SK-N-MC (cell line): ENCODE data around the gene SUMO4.

ENCODE experiments used
- DNase-seq: peaks from one replicate; pipeline ENCODE4 v3.0.0-alpha.2; 2011; ENCODE audit warnings: low read depth, low spot score
- H3K27ac ChIP-seq: fragments of 200-600 bp; sonication (generic); 2 replicates; pipeline ENCODE4 v1.5.1; 2016; ENCODE audit warnings: mixed run types
- H3K36me3 ChIP-seq: fragments of 200-600 bp; sonication (generic); 2 replicates; pipeline ENCODE4 v1.6.1; 2017; ENCODE audit warnings: antibody characterized with exemption, low read length, mixed read lengths; ENCODE audit not compliant: insufficient read depth
- H3K4me3 ChIP-seq: fragments of 200-600 bp; sonication (generic); 2 replicates; pipeline ENCODE4 v1.5.1; 2016
- H3K9ac ChIP-seq: fragments of 200-600 bp; sonication (generic); 2 replicates; pipeline ENCODE4 v1.8.0; 2017; ENCODE audit warnings: mixed run types, mixed read lengths; ENCODE audit not compliant: insufficient read length
- H3K9me3 ChIP-seq: fragments of 200-600 bp; sonication (generic); 2 replicates; pipeline ENCODE4 v1.6.1; 2017; ENCODE audit warnings: low read depth, mild to moderate bottlenecking, antibody characterized with exemption, low read length, moderate library complexity, mixed read lengths
- EZH2 ChIP-seq: fragments of 200-600 bp; sonication (generic); IDR thresholded peaks from one replicate; pipeline ENCODE4 v1.6.1; 2017; ENCODE audit warnings: antibody characterized with exemption
- FOXP2 ChIP-seq: optimal IDR thresholded peaks from 2 replicates; pipeline ENCODE3; 2011; ENCODE audit warnings: mild to moderate bottlenecking, moderate library complexity; ENCODE audit not compliant: insufficient read depth; ENCODE audit errors: extremely low read length, control extremely low read depth
- POLR2AphosphoS5 ChIP-seq: IDR thresholded peaks from 2 replicates; pipeline ENCODE4 v1.6.1; 2012; ENCODE audit warnings: mild to moderate bottlenecking, low read depth, low read length, borderline replicate concordance

SUMO4 gene

DNA sequence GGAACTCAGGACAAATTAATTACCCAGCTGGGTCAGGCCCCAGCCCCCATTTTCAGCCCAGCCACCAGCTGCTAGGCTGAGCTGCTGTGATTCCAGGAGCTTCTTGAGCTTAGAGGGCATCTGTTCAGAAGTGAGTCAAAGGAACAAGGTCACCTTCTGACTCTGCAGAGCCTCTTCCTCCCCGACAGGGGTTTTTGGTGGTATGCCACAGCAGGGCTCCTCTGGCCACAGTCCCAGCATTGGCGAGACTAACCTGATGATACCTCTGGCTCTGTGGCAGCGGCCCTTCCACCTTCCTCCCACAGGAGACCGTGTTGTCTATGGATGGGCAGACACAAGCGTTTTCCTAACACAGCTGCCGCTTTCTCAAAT, 45.0 kb downstream of the SUMO4 start:
- DNase-seq = no peak
- no peak overlapping the region for H3K27ac ChIP-seq

DNA sequence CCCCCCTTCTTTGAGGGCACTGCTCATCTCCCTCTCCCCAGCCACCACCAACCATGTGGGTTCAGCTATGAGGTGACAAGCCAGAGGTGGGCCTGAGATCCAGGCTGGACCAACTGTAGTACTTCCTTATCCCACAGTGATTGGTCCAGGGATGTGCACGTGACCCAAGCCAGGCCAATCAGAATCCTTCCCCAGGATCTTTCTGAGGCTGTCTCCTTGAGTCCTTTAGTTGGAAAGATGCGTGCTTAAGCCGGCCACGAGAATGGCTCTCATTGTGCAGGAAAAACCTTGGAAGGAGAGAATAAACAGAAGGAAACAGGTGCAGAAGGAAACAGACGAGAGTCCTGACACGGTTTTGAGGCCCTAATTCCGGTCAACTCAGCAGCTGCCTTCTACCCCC, 45.5 kb downstream of the SUMO4 start:
- TF ChIP-seq POLR2AphosphoS5 (no peak), EZH2 (no peak), FOXP2 (no peak)
- no peak overlapping the region for H3K27ac ChIP-seq

More for the DNA sequence above, 45.0 kb downstream of the SUMO4 start:
- H3K9ac ChIP-seq = no peak overlapping the region
- H3K4me3 ChIP-seq = no peak overlapping the region
- no peaks in the 10 kb centered on the region for H3K9me3 ChIP-seq
- no peaks in the 10 kb centered on the region for H3K36me3 ChIP-seq
- TF ChIP-seq EZH2 = no peak
- TF ChIP-seq POLR2AphosphoS5 = no peak
- no peak for TF ChIP-seq FOXP2

DNA sequence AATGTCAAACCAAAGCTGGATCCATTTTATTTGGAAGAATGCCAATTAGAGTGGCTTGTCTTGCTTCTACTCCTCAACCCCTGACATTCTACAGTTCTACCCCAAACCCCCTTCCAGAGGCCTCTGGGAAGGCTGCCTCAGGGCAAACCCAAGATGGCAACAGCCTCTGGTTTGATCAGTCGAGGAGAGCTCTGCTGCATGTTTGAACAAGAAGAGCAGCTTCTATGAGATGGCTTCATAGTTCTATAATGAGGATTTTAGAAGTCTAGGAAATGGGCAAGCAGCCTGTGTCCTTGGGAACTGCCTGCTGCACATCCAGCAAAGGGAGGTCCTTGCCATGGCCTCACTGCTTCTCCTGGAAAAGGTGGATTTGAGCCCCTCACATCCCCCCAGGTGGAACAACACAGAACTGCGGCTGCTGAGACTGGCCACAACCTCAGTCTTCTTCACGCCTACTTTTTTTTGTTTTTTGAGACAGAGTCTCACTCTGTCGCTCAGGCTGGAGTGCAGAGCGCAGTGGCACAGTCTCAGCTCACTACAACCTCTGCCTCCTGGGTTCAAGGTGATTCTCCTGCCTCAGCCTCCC, 46.8 kb downstream of the SUMO4 start:
- Histone ChIP-seq H3K27ac (no peak overlapping the region), H3K4me3 (no peak overlapping the region), H3K36me3 (no peaks in the 10 kb centered on the region), H3K9me3 (no peaks in the 10 kb centered on the region), H3K9ac (no peak overlapping the region)
- no peak for TF ChIP-seq POLR2AphosphoS5
- TF ChIP-seq FOXP2 = no peak
- TF ChIP-seq EZH2 = no peak
- DNase-seq = no peak

More for the DNA sequence above, 45.5 kb downstream of the SUMO4 start:
- Histone ChIP-seq H3K4me3 (no peak overlapping the region), H3K9me3 (no peaks in the 10 kb centered on the region), H3K9ac (no peak overlapping the region), H3K36me3 (no peaks in the 10 kb centered on the region)
- DNase-seq = no peak

DNA sequence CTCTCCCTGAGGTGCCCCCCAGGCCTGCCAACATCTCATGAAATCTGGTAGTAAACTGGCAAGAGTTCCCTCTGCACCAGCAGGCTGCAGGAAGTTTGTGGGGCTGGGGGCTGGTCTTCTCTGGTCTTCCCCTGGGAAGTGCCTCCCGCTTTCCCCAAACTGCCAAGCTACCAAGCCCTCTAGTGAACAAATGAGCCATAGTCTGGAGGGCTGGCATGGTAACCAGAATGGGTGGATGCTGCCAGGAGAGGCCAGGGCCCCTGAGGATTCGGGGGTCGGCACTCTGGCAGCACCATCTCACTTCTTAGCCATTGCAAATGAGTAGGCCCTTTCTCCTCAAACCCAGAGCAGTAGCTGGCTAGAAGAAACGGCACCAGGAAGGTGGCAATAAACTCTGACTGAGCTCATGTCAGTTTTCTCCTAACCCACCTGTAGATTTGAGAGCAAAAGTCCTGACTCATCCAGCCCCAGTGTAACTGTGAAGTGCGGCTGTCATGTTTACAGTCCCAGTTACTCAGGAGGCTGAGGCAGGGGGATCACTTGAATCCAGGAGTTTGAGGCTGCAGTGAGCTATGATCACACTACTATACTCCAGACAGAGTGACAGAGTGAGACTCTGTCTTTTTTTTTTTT, 48.9 kb downstream of the SUMO4 start:
- Histone ChIP-seq H3K27ac (no peak overlapping the region), H3K4me3 (no peak overlapping the region), H3K9ac (no peak overlapping the region), H3K36me3 (no peaks in the 10 kb centered on the region), H3K9me3 (no peaks in the 10 kb centered on the region)
- TF ChIP-seq POLR2AphosphoS5 = no peak
- no peak for TF ChIP-seq EZH2
- TF ChIP-seq FOXP2 = no peak
- no peak for DNase-seq

DNA sequence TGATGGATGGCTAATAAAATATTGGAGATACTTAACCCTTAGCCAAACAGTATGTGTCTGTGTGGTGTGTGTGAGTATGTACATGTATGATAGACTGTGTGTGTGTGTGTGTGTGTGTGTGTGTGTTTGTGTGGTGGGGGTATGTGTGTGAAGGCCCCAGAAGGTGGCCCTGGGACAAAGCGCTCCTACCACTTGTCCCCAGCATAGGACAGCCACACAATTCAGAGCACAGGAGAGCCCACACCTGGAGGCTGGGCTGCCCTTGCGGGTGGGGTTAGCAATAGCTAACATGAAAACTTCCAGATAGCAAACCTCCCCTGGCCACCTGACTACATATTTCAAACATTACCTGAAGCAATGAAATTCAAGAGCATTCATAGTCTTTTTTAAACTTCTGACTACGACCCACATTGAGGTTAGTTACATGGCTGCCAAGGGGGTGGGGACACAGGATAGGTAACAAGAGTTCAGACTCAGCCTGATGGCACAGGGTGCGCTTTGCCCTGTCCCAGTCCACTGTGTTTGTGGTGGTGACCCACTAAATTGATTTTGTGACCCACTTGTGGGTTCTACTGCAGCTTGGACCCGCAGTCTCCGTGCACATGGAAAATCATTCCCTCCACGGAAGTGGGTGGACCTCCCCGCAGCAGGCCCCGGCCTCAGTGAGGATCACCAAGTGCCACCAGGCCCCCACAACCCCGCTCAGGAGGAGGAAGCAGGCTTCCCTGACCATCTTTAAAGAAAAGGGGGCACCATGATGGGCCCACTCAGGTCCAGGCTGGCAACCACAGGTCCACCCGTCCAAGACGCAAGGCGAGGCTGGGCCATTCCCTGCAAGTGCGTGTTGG, 50.0 kb downstream of the SUMO4 start:
- Histone ChIP-seq H3K9ac (no peak overlapping the region), H3K36me3 (no peaks in the 10 kb centered on the region), H3K4me3 (no peak overlapping the region), H3K27ac (no peak overlapping the region), H3K9me3 (no peaks in the 10 kb centered on the region)
- DNase-seq = no peak
- TF ChIP-seq FOXP2 = no peak
